GM12891 (cell line): ENCODE data around the gene PAPOLA.

Experiments used
- POLR2A ChIP-seq: IDR thresholded peaks from 2 replicates; pipeline ENCODE4 v1.6.1; 2011; ENCODE audit warnings: low read depth, low read length, control low read depth
- POLR2AphosphoS5 ChIP-seq: IDR thresholded peaks from 2 replicates; pipeline ENCODE4 v1.6.1; 2011; ENCODE audit warnings: low read depth, low read length, control low read depth

DNA sequence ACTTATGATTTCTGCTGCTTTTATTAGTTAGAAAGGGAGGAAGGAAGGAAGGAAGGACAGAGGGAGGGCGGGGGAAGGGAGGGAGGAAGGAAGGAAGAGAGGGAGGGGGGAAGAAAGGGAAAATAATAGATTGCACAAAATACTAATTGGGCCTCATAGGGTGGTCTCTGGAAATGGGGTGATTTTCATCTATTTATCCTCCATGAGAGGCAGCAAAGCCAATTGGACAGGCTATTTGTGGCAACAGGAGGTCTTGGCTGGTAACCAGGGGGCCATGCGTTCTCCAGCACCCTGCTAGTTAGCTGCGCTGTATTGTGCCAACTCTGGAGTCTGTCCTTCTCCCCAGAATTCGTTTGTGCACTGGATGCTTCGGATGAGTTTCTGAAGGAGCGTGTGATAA lies 24.1 kb upstream of the PAPOLA start:
- TF ChIP-seq POLR2AphosphoS5 (no peak), POLR2A (no peak)
